ENCODE measurements around the gene AADACL4. TPM values are rescaled to one million over a fixed set of nuclear protein-coding genes. Genes with fewer than 3 reads are reported as not detected.
A peak's percentile ranks its signal among the peaks of the same experiment; 100 is the strongest.

Gene AADACL4
- total and polyA plus RNA-seq, 9 of the 15 experiments (the other 6 are each of a cell fraction or from before 2014, with no cell fraction given) = not detected

- TF ChIP-seq DMBX1 (CRISPR knock-in tag; IDR thresholded peaks at IDR 0.05; ENCODE audit: borderline replicate concordance) (no peak), RFX7 (CRISPR knock-in tag; IDR thresholded peaks at IDR 0.05) (no peak), ATF3 (IDR thresholded peaks at IDR 0.05) (no peak), ATF3 (CRISPR knock-in tag; conservative IDR thresholded peaks at IDR 0.05) (no peak), ZNF766 (CRISPR knock-in tag; conservative IDR thresholded peaks at IDR 0.05) (0 out of 2 replicates have a peak, but pooled peaks have one; percentile 5), ELF1 (tag; IDR thresholded peaks at IDR 0.05) (0 out of 2 replicates have a peak, but pooled peaks have one; percentile 33), XRCC4 (IDR thresholded peaks at IDR 0.05; ENCODE audit: extremely low read depth, insufficient read depth, insufficient read length) (no peak), BRD9 (IDR thresholded peaks at IDR 0.05; ENCODE audit: low read depth, partially characterized antibody) (peak; percentile 8), ZFP91 (CRISPR knock-in tag; IDR thresholded peaks at IDR 0.05) (no peak), CHD1 (IDR thresholded peaks at IDR 0.05; ENCODE audit: low read length) (peak; percentile 16)
Measured at GRCh38 chr1:12618661-12618964, 25.3 kb upstream of the AADACL4 start (continued).

Measured in K562 (cell line).